HL-60 (cell line): ENCODE results near the gene FAM24B.

ENCODE experiments used
- DNase-seq, 2 experiments: peaks; one replicate each; pipeline ENCODE4 v3.0.0-alpha.2; 2010 to 2020; ENCODE audit warnings: low read depth in 1 of 2, low spot score in 1 of 2
- H3K27ac ChIP-seq: fragments of 250-450 bp; sonication (Bioruptor Pico); replicated peaks from 2 replicates; pipeline ENCODE4 v1.5.1; 2020; ENCODE audit warnings: mild to moderate bottlenecking, moderate library complexity
- H3K27me3 ChIP-seq: fragments of 250-450 bp; sonication (Bioruptor Pico); 2 replicates; pipeline ENCODE4 v1.5.1; 2021; ENCODE audit warnings: mild to moderate bottlenecking, moderate library complexity; ENCODE audit not compliant: insufficient read depth, poor library complexity, severe bottlenecking
- H3K4me3 ChIP-seq: replicated peaks from 2 replicates; pipeline ENCODE4 v1.5.1; 2011; ENCODE audit warnings: mild to moderate bottlenecking, control low read depth, low read length; ENCODE audit not compliant: insufficient read depth
- GABPA ChIP-seq: IDR thresholded peaks from 2 replicates; pipeline ENCODE4 v1.6.1; 2012; ENCODE audit warnings: low read depth
- POLR2AphosphoS5 ChIP-seq: IDR thresholded peaks from 2 replicates; pipeline ENCODE4 v1.6.1; 2012; ENCODE audit warnings: low read depth
- SPI1 ChIP-seq: IDR thresholded peaks from 2 replicates; pipeline ENCODE4 v1.6.1; 2012; ENCODE audit warnings: low read depth, mild to moderate bottlenecking, borderline replicate concordance
- TF ChIP-seq, protein P1 (sequence below): IDR thresholded peaks from one replicate; pipeline ENCODE4 v1.5.1; 2011; ENCODE audit warnings: low read length, control low read depth, inconsistent platforms; ENCODE audit not compliant: insufficient read depth
- TF ChIP-seq, protein P2 (sequence below): IDR thresholded peaks from 2 replicates; pipeline ENCODE4 v1.6.1; 2012; ENCODE audit warnings: low read depth; ENCODE audit not compliant: insufficient replicate concordance

Gene FAM24B

DNA sequence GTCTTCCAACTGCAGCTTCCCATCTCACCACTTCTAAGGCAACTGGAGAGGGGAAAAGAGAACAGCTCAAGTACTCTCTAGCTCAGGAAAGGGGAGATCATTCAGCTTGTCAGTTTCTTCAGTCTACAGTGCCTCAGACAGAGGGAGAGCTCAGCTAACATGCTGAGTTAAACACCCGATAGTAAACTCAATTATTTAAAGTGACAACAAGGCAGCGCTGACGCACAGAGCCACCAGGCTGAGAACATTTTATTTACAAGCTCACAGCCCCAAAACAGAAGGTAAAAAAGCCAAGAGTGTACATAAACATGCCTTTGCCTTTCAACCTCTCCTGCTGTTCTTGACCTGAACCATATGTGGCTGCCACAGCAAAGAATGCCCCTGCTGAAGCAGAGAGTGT lies 23.6 kb downstream of the FAM24B start:
- Histone ChIP-seq H3K4me3 (no peak overlapping the region), H3K27ac (no peak overlapping the region), H3K27me3 (no peaks in the 10 kb centered on the region)
- TF ChIP-seq, protein P1, sequence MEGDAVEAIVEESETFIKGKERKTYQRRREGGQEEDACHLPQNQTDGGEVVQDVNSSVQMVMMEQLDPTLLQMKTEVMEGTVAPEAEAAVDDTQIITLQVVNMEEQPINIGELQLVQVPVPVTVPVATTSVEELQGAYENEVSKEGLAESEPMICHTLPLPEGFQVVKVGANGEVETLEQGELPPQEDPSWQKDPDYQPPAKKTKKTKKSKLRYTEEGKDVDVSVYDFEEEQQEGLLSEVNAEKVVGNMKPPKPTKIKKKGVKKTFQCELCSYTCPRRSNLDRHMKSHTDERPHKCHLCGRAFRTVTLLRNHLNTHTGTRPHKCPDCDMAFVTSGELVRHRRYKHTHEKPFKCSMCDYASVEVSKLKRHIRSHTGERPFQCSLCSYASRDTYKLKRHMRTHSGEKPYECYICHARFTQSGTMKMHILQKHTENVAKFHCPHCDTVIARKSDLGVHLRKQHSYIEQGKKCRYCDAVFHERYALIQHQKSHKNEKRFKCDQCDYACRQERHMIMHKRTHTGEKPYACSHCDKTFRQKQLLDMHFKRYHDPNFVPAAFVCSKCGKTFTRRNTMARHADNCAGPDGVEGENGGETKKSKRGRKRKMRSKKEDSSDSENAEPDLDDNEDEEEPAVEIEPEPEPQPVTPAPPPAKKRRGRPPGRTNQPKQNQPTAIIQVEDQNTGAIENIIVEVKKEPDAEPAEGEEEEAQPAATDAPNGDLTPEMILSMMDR, result no peak
- TF ChIP-seq SPI1 (no peak), GABPA (no peak)
- DNase-seq, result no peak

DNA sequence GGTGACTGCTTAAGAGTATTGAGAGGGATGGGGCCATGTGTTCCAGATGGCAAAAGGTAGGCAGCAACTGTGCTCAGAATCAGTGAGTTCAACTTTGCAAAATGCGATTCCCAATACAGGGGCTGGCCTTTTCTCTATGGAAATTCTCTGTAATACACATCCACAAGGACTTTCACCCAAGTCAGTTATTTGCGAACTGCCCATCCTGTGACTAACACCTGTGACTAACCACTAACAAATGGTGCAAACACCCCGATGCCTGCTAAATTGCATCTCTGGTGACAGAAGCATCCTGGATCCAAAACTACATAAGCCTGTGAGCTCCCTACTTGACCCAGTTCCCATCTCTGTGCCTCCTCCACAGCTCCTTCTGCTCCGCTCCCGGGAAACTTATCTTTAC lies 24.7 kb downstream of the FAM24B start:
- no peak for DNase-seq
- Histone ChIP-seq H3K4me3 (no peak overlapping the region), H3K27me3 (no peaks in the 10 kb centered on the region), H3K27ac (no peak overlapping the region)
- no peak for TF ChIP-seq SPI1
- no peak for TF ChIP-seq GABPA
- TF ChIP-seq, protein P1, result no peak
- TF ChIP-seq POLR2AphosphoS5, result no peak

DNA sequence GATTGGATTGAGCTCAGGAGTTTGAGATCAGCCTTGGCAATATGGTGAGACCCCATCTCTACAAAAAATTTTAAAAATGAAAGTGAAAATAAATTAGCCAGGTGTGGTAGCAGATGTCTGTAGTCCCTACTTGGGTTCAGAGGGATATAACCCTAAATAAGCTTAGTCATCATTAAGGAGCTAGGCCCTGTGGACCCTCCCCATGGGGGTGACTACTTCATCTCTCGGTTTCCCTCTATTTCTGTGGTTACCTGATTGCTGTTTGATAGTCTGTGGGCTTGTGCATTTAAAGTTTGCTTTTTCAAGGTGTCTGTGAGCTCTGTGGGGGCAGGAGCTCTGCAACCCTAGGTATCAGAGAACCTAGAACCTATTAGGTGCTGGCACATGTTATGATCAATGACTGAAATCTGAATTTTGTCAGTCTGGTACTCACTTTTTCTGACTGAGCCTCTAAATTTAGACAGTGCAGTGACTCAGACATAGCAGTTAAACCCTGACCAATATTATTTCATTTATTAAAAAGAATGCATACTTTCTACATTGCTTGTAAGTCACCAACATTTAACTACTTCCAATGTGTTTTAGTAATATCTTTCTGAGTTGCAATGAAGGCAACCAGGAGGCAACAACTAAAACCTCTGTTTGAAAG lies 25.6 kb downstream of the FAM24B start:
- no peak for DNase-seq
- Histone ChIP-seq H3K27me3 (no peaks in the 10 kb centered on the region), H3K27ac (no peak overlapping the region), H3K4me3 (no peak overlapping the region)
- TF ChIP-seq GABPA (no peak), SPI1 (no peak), POLR2AphosphoS5 (no peak)
- TF ChIP-seq, protein P2, sequence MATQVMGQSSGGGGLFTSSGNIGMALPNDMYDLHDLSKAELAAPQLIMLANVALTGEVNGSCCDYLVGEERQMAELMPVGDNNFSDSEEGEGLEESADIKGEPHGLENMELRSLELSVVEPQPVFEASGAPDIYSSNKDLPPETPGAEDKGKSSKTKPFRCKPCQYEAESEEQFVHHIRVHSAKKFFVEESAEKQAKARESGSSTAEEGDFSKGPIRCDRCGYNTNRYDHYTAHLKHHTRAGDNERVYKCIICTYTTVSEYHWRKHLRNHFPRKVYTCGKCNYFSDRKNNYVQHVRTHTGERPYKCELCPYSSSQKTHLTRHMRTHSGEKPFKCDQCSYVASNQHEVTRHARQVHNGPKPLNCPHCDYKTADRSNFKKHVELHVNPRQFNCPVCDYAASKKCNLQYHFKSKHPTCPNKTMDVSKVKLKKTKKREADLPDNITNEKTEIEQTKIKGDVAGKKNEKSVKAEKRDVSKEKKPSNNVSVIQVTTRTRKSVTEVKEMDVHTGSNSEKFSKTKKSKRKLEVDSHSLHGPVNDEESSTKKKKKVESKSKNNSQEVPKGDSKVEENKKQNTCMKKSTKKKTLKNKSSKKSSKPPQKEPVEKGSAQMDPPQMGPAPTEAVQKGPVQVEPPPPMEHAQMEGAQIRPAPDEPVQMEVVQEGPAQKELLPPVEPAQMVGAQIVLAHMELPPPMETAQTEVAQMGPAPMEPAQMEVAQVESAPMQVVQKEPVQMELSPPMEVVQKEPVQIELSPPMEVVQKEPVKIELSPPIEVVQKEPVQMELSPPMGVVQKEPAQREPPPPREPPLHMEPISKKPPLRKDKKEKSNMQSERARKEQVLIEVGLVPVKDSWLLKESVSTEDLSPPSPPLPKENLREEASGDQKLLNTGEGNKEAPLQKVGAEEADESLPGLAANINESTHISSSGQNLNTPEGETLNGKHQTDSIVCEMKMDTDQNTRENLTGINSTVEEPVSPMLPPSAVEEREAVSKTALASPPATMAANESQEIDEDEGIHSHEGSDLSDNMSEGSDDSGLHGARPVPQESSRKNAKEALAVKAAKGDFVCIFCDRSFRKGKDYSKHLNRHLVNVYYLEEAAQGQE, result no peak
- TF ChIP-seq, protein P1, result no peak

DNA sequence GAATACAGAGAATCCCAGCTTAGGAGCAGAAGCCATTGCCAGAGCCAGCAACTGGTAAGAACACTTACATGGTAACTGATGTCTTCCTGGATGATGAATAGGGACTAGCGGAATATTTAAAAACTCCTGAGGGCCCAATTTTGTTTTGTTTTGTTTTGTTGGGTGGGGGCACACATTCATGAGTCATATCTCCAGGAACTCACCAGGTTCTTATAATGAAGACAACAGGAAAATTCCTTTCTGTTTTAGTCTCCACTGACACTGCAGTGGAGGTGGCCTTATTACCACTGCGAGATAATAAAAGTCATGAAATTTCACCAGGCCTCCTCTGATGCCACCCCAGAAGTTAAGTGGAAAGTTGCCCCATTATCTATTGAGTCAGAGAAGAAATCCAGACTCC lies 27.1 kb downstream of the FAM24B start:
- TF ChIP-seq POLR2AphosphoS5 (no peak), SPI1 (no peak), GABPA (no peak)
- TF ChIP-seq, protein P2, result no peak
- TF ChIP-seq, protein P1, result no peak
- Histone ChIP-seq H3K4me3 (no peak overlapping the region), H3K27ac (no peak overlapping the region), H3K27me3 (no peaks in the 10 kb centered on the region)
- DNase-seq, result no peak
